DND-41 (cell line): ENCODE measurements around the gene IPCEF1.
A peak's percentile ranks its signal among the peaks of the same experiment; 100 is the strongest.

Experiments
- ATAC-seq: fragments of 200-7000 bp; cut with Tn5 transposase; 3 replicates; pipeline ENCODE4 v1.9.1; 2021; ENCODE audit warnings: low read depth; ENCODE audit not compliant: insufficient read depth
- DNase-seq: peaks from one replicate; pipeline ENCODE4 v3.0.0-alpha.2; 2020
- H2AFZ ChIP-seq: 2 replicates; pipeline ENCODE4 v1.6.0; 2012; ENCODE audit warnings: low read depth, low read length
- H3K27ac ChIP-seq: 2 replicates; pipeline ENCODE4 v1.5.1; 2012; ENCODE audit warnings: low read length, inconsistent platforms
- H3K27me3 ChIP-seq: fragments of 200-600 bp; sonication (generic); 2 replicates; pipeline ENCODE4 v1.6.0; 2012; ENCODE audit warnings: low read length, mild to moderate bottlenecking, inconsistent platforms; ENCODE audit not compliant: insufficient read depth, poor library complexity
- H3K36me3 ChIP-seq: 2 replicates; pipeline ENCODE4 v1.5.1; 2012; ENCODE audit warnings: low read length, inconsistent platforms; ENCODE audit not compliant: insufficient read depth
- H3K4me1 ChIP-seq: 2 replicates; pipeline ENCODE4 v1.5.1; 2012; ENCODE audit warnings: mild to moderate bottlenecking, low read length; ENCODE audit not compliant: insufficient read depth
- H3K4me2 ChIP-seq: 2 replicates; pipeline ENCODE4 v1.6.0; 2012; ENCODE audit warnings: mild to moderate bottlenecking, moderate library complexity, low read length, inconsistent platforms; ENCODE audit not compliant: insufficient read depth
- H3K4me3 ChIP-seq, 2 experiments: fragments of 200-600 bp in 1 of 2; shearing (Covaris generic) in 1 of 2; 2 replicates each; pipeline ENCODE4 v1.5.1; 2012 to 2016; ENCODE audit warnings: inconsistent platforms in 2 of 2, low read length in 2 of 2, mild to moderate bottlenecking in 2 of 2, low read depth in 1 of 2, moderate library complexity in 1 of 2
- H3K79me2 ChIP-seq: 2 replicates; pipeline ENCODE4 v1.6.0; 2012; ENCODE audit warnings: low read length, inconsistent platforms; ENCODE audit not compliant: insufficient read depth
- H3K9ac ChIP-seq: 2 replicates; pipeline ENCODE4 v1.6.0; 2012; ENCODE audit warnings: low read depth, mild to moderate bottlenecking, inconsistent platforms, low read length, moderate library complexity
- H3K9me3 ChIP-seq: 2 replicates; pipeline ENCODE4 v1.5.1; 2012; ENCODE audit warnings: low read length, moderate library complexity, mild to moderate bottlenecking, inconsistent platforms; ENCODE audit not compliant: insufficient read depth, severe bottlenecking
- H4K20me1 ChIP-seq: 2 replicates; pipeline ENCODE4 v1.6.0; 2012; ENCODE audit warnings: low read length; ENCODE audit not compliant: insufficient read depth
- EZH2 ChIP-seq: IDR thresholded peaks from 3 replicates; pipeline ENCODE4 v1.6.1; 2012; ENCODE audit warnings: borderline replicate concordance, low read depth, mild to moderate bottlenecking, moderate library complexity, low read length, inconsistent platforms; ENCODE audit not compliant: severe bottlenecking
- TF ChIP-seq, protein P1 (sequence below): IDR thresholded peaks from 2 replicates; pipeline ENCODE4 v1.5.1; 2012; ENCODE audit warnings: borderline replicate concordance, low read length, moderate library complexity, mild to moderate bottlenecking; ENCODE audit not compliant: poor library complexity, severe bottlenecking; ENCODE audit errors: extremely low read depth

The IPCEF1 gene

DNA sequence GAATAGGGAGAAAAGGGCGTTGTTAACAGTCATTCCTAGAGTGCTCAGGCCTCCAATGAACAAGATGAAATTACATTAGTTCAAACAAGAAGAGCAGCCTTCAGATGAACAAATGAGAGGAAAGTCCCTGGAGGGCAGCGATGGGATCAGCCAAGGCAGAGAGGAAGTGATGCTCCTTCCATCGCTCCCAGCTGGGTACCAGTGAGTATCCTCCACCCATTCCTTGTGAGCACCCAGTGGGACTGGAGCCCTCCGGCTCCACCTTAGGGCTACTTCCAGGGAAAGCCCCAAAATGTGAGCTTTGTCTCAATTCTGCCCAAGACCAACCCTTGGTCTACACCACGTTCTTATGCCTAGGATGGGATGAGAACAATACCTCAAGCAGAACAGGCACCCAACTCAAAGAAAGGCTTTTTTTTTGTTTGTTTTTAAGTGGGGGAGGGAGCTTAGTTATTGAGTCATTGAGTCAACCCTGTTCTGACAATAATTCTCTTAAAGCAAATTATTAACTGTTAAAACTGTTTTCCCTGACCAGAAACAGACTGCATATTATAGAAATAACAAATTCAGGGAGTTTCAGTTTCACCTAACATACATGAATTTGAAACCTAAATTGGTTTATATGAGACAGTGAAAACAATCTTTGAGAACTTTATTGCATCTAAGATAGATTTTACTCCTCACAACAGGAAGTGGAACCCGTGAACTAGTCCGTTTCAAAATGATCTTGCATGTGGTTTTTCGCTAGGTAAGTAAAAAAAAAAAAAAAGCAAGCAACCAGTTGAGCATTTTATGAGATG, 106.9 kb downstream of the IPCEF1 start:
- H3K27ac ChIP-seq: peak overlapping the region; percentile 99
- peak; percentile 52 for DNase-seq
- no peaks in the 10 kb centered on the region for H4K20me1 ChIP-seq
- no peaks in the 10 kb centered on the region for H3K27me3 ChIP-seq
- peaks cover 81% of the 10 kb centered on the region for H3K4me1 ChIP-seq
- H3K4me3 ChIP-seq: peak overlapping the region in 1 of 2 experiments; percentile 45; a peak in 2 of 4 replicates
- peak overlapping the region; percentile 70 for H2AFZ ChIP-seq
- H3K79me2 ChIP-seq: peaks cover 24% of the 10 kb centered on the region
- H3K9me3 ChIP-seq: peaks cover 2% of the 10 kb centered on the region
- H3K9ac ChIP-seq: peak overlapping the region; percentile 53
- ATAC-seq: peak; percentile 67
- no peaks in the 10 kb centered on the region for H3K36me3 ChIP-seq
- peak overlapping the region; percentile 66 for H3K4me2 ChIP-seq
- TF ChIP-seq, protein P1, sequence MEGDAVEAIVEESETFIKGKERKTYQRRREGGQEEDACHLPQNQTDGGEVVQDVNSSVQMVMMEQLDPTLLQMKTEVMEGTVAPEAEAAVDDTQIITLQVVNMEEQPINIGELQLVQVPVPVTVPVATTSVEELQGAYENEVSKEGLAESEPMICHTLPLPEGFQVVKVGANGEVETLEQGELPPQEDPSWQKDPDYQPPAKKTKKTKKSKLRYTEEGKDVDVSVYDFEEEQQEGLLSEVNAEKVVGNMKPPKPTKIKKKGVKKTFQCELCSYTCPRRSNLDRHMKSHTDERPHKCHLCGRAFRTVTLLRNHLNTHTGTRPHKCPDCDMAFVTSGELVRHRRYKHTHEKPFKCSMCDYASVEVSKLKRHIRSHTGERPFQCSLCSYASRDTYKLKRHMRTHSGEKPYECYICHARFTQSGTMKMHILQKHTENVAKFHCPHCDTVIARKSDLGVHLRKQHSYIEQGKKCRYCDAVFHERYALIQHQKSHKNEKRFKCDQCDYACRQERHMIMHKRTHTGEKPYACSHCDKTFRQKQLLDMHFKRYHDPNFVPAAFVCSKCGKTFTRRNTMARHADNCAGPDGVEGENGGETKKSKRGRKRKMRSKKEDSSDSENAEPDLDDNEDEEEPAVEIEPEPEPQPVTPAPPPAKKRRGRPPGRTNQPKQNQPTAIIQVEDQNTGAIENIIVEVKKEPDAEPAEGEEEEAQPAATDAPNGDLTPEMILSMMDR: no peak
- TF ChIP-seq EZH2: no peak

DNA sequence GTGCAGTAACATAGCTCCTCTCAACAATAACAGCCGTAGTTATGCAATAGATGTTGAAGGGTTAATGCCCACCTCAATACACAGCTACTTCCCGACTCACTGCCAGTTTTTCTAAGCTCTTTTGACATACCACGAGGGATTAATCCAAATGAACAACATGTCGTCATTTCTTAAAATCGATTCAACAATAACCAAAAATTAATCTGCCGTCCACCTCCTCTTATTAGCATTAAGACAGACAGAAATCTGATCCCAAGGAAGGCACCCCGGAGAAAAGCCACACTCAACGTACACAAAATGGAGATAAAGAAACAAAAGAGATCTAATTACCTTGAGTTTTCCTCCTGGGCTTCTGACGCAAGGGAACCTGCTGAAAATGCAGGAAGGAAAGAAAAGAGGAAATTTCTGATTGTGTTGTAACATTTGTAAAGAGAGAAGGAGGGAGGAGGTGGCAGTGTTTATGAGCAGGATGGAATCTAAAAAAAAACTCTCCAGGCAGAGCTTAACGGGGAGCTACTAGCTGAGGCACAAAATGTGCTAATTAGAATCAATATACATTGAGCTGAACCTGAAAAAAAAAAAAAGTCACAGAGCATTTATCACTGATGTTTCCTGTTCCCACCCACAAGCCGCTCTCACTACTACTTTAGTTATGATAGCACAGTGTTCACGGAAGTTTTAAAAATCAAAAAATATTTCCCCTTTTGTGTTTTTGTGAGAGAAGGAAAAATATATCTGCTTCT, 109.3 kb downstream of the IPCEF1 start:
- peak overlapping the region; percentile 71 for H3K4me2 ChIP-seq
- no peak for TF ChIP-seq EZH2
- TF ChIP-seq, protein P1: no peak
- peak overlapping the region; percentile 57 to 66 for H3K4me3 ChIP-seq
- no peaks in the 10 kb centered on the region for H4K20me1 ChIP-seq
- H3K79me2 ChIP-seq: peaks cover 47% of the 10 kb centered on the region
- H3K9me3 ChIP-seq: no peaks in the 10 kb centered on the region
- H3K4me1 ChIP-seq: peaks cover 95% of the 10 kb centered on the region
- H3K27me3 ChIP-seq: no peaks in the 10 kb centered on the region
- DNase-seq: peak; percentile 46
- H3K36me3 ChIP-seq: peaks cover 13% of the 10 kb centered on the region
- ATAC-seq: peak; percentile 63
- peak overlapping the region; percentile 98 for H3K27ac ChIP-seq
- peak overlapping the region; percentile 93 for H2AFZ ChIP-seq
- H3K9ac ChIP-seq: peak overlapping the region; percentile 82

DNA sequence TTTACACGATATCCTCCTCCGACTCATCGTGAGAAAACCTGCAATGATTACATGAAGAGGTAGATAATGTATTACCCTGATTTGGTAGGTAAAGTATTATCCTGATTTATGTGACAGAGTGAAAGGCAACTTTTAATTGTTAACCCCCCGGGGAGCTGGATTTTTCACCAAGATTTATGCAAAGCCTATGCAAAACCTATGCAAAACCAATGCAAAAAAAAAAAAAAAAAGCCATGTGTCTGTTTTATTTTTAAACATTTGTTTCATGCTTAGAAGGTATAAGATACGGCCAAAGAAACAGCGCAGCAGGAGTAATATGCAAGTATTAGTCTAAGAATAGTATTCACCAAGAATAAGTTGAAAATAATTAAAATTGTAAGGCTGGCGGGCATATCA, 109.9 kb downstream of the IPCEF1 start:
- H3K27ac ChIP-seq: peak overlapping the region; percentile 98
- peak overlapping the region; percentile 82 for H3K9ac ChIP-seq
- H3K27me3 ChIP-seq: no peaks in the 10 kb centered on the region
- TF ChIP-seq, protein P1: no peak
- TF ChIP-seq EZH2: no peak
- ATAC-seq (no peak), DNase-seq (no peak)
- peak overlapping the region; percentile 71 for H3K4me2 ChIP-seq
- no peaks in the 10 kb centered on the region for H4K20me1 ChIP-seq
- peak overlapping the region; percentile 57 to 66 for H3K4me3 ChIP-seq
- no peaks in the 10 kb centered on the region for H3K9me3 ChIP-seq
- H3K4me1 ChIP-seq: peaks cover 98% of the 10 kb centered on the region
- peaks cover 52% of the 10 kb centered on the region for H3K79me2 ChIP-seq
- H2AFZ ChIP-seq: peak overlapping the region; percentile 93
- peaks cover 13% of the 10 kb centered on the region for H3K36me3 ChIP-seq
